Neural progenitor cell (in vitro differentiated cells): Measurements from ENCODE around the gene NR3C2.

Experiments used
- CTCF ChIP-seq: fragments of 200-600 bp; sonication (generic); IDR thresholded peaks from 2 replicates; pipeline ENCODE4 v1.5.1; 2017; ENCODE audit warnings: antibody characterized with exemption, mild to moderate bottlenecking
- EZH2 ChIP-seq: fragments of 200-600 bp; sonication (generic); IDR thresholded peaks from 2 replicates; pipeline ENCODE4 v1.6.1; 2017; ENCODE audit warnings: antibody characterized with exemption, mild to moderate bottlenecking, moderate library complexity
- EZH2phosphoT487 ChIP-seq: fragments of 200-600 bp; sonication (generic); IDR thresholded peaks from 2 replicates; pipeline ENCODE4 v1.6.1; 2017; ENCODE audit warnings: antibody characterized with exemption

DNA sequence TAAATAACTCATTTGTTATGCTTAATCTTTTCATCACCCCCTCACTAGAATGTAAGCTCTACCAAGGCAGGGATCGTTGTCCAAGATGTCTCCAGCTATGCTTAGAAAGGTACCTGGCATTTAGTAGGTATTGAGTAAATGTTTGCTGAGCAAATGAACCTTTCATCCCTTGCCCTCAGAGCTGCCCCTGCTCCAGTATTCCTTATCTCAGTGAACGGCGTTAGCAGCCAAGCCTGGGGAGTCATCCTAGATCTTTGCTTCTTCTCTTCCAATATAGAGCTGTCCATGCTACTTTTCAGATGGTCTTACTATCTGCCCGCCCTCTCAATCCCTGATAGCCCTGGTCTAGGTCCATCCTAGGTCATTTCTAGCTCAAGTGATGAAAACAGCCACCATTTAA is 188.4 kb downstream of the NR3C2 start:
- TF ChIP-seq CTCF (no peak), EZH2 (no peak), EZH2phosphoT487 (no peak)
